Measurements from ENCODE around the gene ABLIM1. TPM values are rescaled to one million over a fixed set of nuclear protein-coding genes. Genes with fewer than 3 reads are reported as not detected.
A peak's percentile ranks its signal among the peaks of the same experiment; 100 is the strongest.

ABLIM1 gene
- total and polyA plus RNA-seq, 4 donors = 20.0 to 135 (median 59.9) TPM

- no peak for DNase-seq
- ATAC-seq (ENCODE audit: insufficient read depth, low FRiP score) = peak; percentile 44
Observed at GRCh38 chr10:114521255-114521654, 136.8 kb downstream of the ABLIM1 start.

GRCh38 chr10:114520453-114520852 lies 137.6 kb downstream of the ABLIM1 start:
- no peak for DNase-seq
- Histone ChIP-seq H3K9ac (ENCODE audit: insufficient read depth in 1 of 2, low read length in 2 of 2) (no peak overlapping the region), H3K4me3 (no peak overlapping the region), H3K36me3 (ENCODE audit: control insufficient read depth in 4 of 4, insufficient read depth in 4 of 4, low read length in 4 of 4) (no peaks in the 10 kb centered on the region), H3K27me3 (ENCODE audit: control insufficient read depth in 3 of 3, insufficient read depth in 3 of 3, low read length in 2 of 3) (no peaks in the 10 kb centered on the region), H3K9me3 (ENCODE audit: control insufficient read depth in 4 of 4, insufficient read depth in 3 of 4, low read length in 3 of 4) (no peaks in the 10 kb centered on the region), H3K4me1 (ENCODE audit: control insufficient read depth in 5 of 5, insufficient read depth in 5 of 5, low read length in 5 of 5) (peaks cover 5 to 65% (median 42%) of the 10 kb centered on the region in 5 donors), H3K27ac (ENCODE audit: low read depth in 1 of 2, low read length in 1 of 2) (peak overlapping the region in 1 of 2 donors; percentile 84)
- peak; percentile 14 for ATAC-seq (ENCODE audit: insufficient read depth, low FRiP score)
- no peak for TF ChIP-seq CTCF (IDR thresholded peaks at IDR 0.05; ENCODE audit: control extremely low read depth, extremely low read depth)
- WGBS, 2 donors = 33 to 49% methylated on average over 4 of the region's 4 CpGs

More at GRCh38 chr10:114521255-114521654, 136.8 kb downstream of the ABLIM1 start:
- Histone ChIP-seq H3K4me3 (no peak overlapping the region), H3K36me3 (ENCODE audit: control insufficient read depth in 4 of 4, insufficient read depth in 4 of 4, low read length in 4 of 4) (no peaks in the 10 kb centered on the region), H3K9ac (ENCODE audit: insufficient read depth in 1 of 2, low read length in 2 of 2) (no peak overlapping the region), H3K27ac (ENCODE audit: low read depth in 1 of 2, low read length in 1 of 2) (peak overlapping the region; percentile 43 to 60), H3K9me3 (ENCODE audit: control insufficient read depth in 4 of 4, insufficient read depth in 3 of 4, low read length in 3 of 4) (no peaks in the 10 kb centered on the region), H3K27me3 (ENCODE audit: control insufficient read depth in 3 of 3, insufficient read depth in 3 of 3, low read length in 2 of 3) (no peaks in the 10 kb centered on the region), H3K4me1 (ENCODE audit: control insufficient read depth in 5 of 5, insufficient read depth in 5 of 5, low read length in 5 of 5) (peaks cover 3 to 65% (median 38%) of the 10 kb centered on the region in 5 donors)
- TF ChIP-seq CTCF (IDR thresholded peaks at IDR 0.05; ENCODE audit: control extremely low read depth, extremely low read depth) = no peak
- 66 to 78% methylated on average over 3 of the region's 3 CpGs for WGBS, 2 donors

DNA sequence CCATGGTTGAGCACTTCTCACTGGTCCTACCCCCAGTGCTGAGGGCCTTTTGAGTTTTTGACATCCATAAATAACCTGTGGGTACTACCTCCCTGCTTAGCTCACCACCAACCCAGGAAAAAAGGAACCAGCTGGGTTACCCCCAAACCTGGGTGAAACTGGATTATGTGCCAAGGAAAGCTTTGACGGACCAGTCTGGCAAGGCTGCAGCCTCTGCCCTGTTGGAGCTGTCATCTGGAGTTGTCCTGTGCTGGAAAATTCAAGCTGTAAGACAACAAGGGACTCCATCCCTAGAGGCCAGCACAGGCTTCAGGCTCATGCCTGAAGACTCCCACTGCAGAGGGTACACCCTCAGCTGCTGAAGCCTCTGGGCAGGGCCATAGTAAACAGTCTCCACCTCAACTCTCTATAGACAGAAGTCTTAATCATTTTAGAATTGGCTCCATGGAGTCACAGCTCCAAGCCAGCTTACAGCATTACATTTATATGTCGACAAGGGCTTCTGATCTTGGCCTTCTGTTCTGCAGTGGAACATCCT lies 138.2 kb downstream of the ABLIM1 start:
- H3K9me3 ChIP-seq (ENCODE audit: control insufficient read depth in 4 of 4, insufficient read depth in 3 of 4, low read length in 3 of 4) = no peaks in the 10 kb centered on the region
- no peak for ATAC-seq (ENCODE audit: insufficient read depth, low FRiP score)
- no peak overlapping the region for H3K9ac ChIP-seq (ENCODE audit: insufficient read depth in 1 of 2, low read length in 2 of 2)
- H3K27ac ChIP-seq (ENCODE audit: low read depth in 1 of 2, low read length in 1 of 2) = peak overlapping the region; percentile 50 to 84
- no peaks in the 10 kb centered on the region for H3K27me3 ChIP-seq (ENCODE audit: control insufficient read depth in 3 of 3, insufficient read depth in 3 of 3, low read length in 2 of 3)
- H3K4me3 ChIP-seq = no peak overlapping the region
- H3K4me1 ChIP-seq (ENCODE audit: control insufficient read depth in 5 of 5, insufficient read depth in 5 of 5, low read length in 5 of 5) = peaks cover 5 to 64% (median 43%) of the 10 kb centered on the region in 5 donors
- DNase-seq = no peak
- no peak for TF ChIP-seq CTCF (IDR thresholded peaks at IDR 0.05; ENCODE audit: control extremely low read depth, extremely low read depth)
- 82 to 87% methylated on average over 2 of the region's 2 CpGs for WGBS, 2 donors
- H3K36me3 ChIP-seq (ENCODE audit: control insufficient read depth in 4 of 4, insufficient read depth in 4 of 4, low read length in 4 of 4) = no peaks in the 10 kb centered on the region

- H3K27me3 ChIP-seq (ENCODE audit: control insufficient read depth in 3 of 3, insufficient read depth in 3 of 3, low read length in 2 of 3) = no peaks in the 10 kb centered on the region
- 65 to 69% methylated on average over 5 of the region's 5 CpGs for WGBS, 2 donors
- no peaks in the 10 kb centered on the region for H3K36me3 ChIP-seq (ENCODE audit: control insufficient read depth in 4 of 4, insufficient read depth in 4 of 4, low read length in 4 of 4)
- ATAC-seq (ENCODE audit: insufficient read depth, low FRiP score) (peak; percentile 49), DNase-seq (no peak)
- no peaks in the 10 kb centered on the region for H3K9me3 ChIP-seq (ENCODE audit: control insufficient read depth in 4 of 4, insufficient read depth in 3 of 4, low read length in 3 of 4)
- H3K9ac ChIP-seq (ENCODE audit: insufficient read depth in 1 of 2, low read length in 2 of 2) = no peak overlapping the region
- H3K27ac ChIP-seq (ENCODE audit: low read depth in 1 of 2, low read length in 1 of 2) = peak overlapping the region in 1 of 2 donors; percentile 84
- H3K4me3 ChIP-seq = no peak overlapping the region
- H3K4me1 ChIP-seq (ENCODE audit: control insufficient read depth in 5 of 5, insufficient read depth in 5 of 5, low read length in 5 of 5) = peaks cover 5 to 60% (median 43%) of the 10 kb centered on the region in 5 donors
- no peak for TF ChIP-seq CTCF (IDR thresholded peaks at IDR 0.05; ENCODE audit: control extremely low read depth, extremely low read depth)
Observed at GRCh38 chr10:114519306-114519669, 138.8 kb downstream of the ABLIM1 start.
